PFSK-1 (cell line): ENCODE data around the gene PIK3R3.

Experiments
- FOXP2 ChIP-seq: optimal IDR thresholded peaks from 2 replicates; pipeline ENCODE3; 2011; ENCODE audit warnings: borderline replicate concordance, control low read depth, inconsistent platforms; ENCODE audit not compliant: insufficient read depth; ENCODE audit errors: extremely low read length, extremely low read depth
- POLR2AphosphoS5 ChIP-seq: IDR thresholded peaks from 2 replicates; pipeline ENCODE4 v1.6.1; 2012; ENCODE audit warnings: low read depth, mild to moderate bottlenecking, control low read depth, low read length, moderate library complexity
- REST ChIP-seq, 2 experiments: IDR thresholded peaks; 2 replicates each; pipeline versions ENCODE4 v1.6.1 to v1.8.0; 2011 to 2012; ENCODE audit warnings: low read depth in 2 of 2, low read length in 2 of 2, control low read depth in 1 of 2, inconsistent platforms in 1 of 2, mild to moderate bottlenecking in 1 of 2, moderate library complexity in 1 of 2; ENCODE audit not compliant: insufficient read depth in 1 of 2
- SIN3A ChIP-seq: IDR thresholded peaks from 2 replicates; pipeline ENCODE4 v1.6.1; 2012; ENCODE audit warnings: mild to moderate bottlenecking, low read length, moderate library complexity, borderline replicate concordance; ENCODE audit not compliant: insufficient read depth
- TAF1 ChIP-seq: IDR thresholded peaks from 2 replicates; pipeline ENCODE4 v1.6.1; 2012; ENCODE audit warnings: low read length, control low read depth, borderline replicate concordance; ENCODE audit not compliant: insufficient read depth

PIK3R3 gene

GRCh38 chr1:46133181-46133658, 791 bp upstream of the PIK3R3 start:
- TF ChIP-seq TAF1 (no peak), POLR2AphosphoS5 (no peak; the same call in 1 of the 2 replicates), FOXP2 (no peak), SIN3A (no peak), REST (IDR thresholded peaks at IDR 0.05; ENCODE audit: insufficient read depth in 1 of 2, low read depth in 2 of 2, low read length in 2 of 2) (no peak; a peak in 1 of 4 replicates)

GRCh38 chr1:46131712-46132528, 509 bp downstream of the PIK3R3 start:
- TF ChIP-seq POLR2AphosphoS5 (no peak), REST (IDR thresholded peaks at IDR 0.05; ENCODE audit: insufficient read depth in 1 of 2, low read depth in 2 of 2, low read length in 2 of 2) (no peak), FOXP2 (no peak), SIN3A (no peak), TAF1 (no peak)

- TF ChIP-seq REST (IDR thresholded peaks at IDR 0.05; ENCODE audit: insufficient read depth in 1 of 2, low read depth in 2 of 2, low read length in 2 of 2) (no peak), SIN3A (no peak), FOXP2 (no peak)
Measured at GRCh38 chr1:46131093-46131492, 1.3 kb downstream of the PIK3R3 start.

GRCh38 chr1:46130606-46131005, 1.8 kb downstream of the PIK3R3 start:
- TF ChIP-seq REST (IDR thresholded peaks at IDR 0.05; ENCODE audit: insufficient read depth in 1 of 2, low read depth in 2 of 2, low read length in 2 of 2): no peak
- no peak for TF ChIP-seq SIN3A
- TF ChIP-seq TAF1: no peak
- no peak for TF ChIP-seq FOXP2
- TF ChIP-seq POLR2AphosphoS5: no peak
